Lower lobe of right lung (tissue), 2 donors: ENCODE results near the gene PCDH9. TPM values are rescaled to one million over a fixed set of nuclear protein-coding genes. Genes with fewer than 3 reads are reported as not detected.
"Not testable (repeated sequence)": the region's sequence is repeated elsewhere in the genome, so short reads cannot be mapped to it uniquely, and the experiment has no call there.

Source experiments
- ATAC-seq, 2 donors: fragments of 200-7000 bp; cut with Tn5 transposase; one replicate each; pipeline ENCODE4 v1.9.1; 2020 to 2022; ENCODE audit warnings: mild to moderate bottlenecking in 2 of 2, moderate library complexity in 2 of 2
- DNase-seq: peaks from one replicate; pipeline ENCODE4 v3.0.0-alpha.2; 2020
- H3K27ac ChIP-seq: fragments of 200-600 bp; one replicate; pipeline ENCODE4 v1.8.0; 2022
- H3K27me3 ChIP-seq: fragments of 200-600 bp; one replicate; pipeline ENCODE4 v1.8.0; 2022; ENCODE audit warnings: low read depth
- H3K36me3 ChIP-seq: fragments of 200-600 bp; one replicate; pipeline ENCODE4 v1.8.0; 2022; ENCODE audit warnings: mild to moderate bottlenecking
- H3K4me1 ChIP-seq: fragments of 200-600 bp; one replicate; pipeline ENCODE4 v1.8.0; 2022
- H3K4me3 ChIP-seq: fragments of 200-600 bp; one replicate; pipeline ENCODE4 v1.8.0; 2022; ENCODE audit warnings: mild to moderate bottlenecking
- H3K9me3 ChIP-seq: fragments of 200-600 bp; one replicate; pipeline ENCODE4 v1.8.0; 2022
- intact Hi-C: fragments of 100-400 bp; cut with DNase I; formaldehyde crosslinking; loops from one replicate; pipeline ENCODE4 v1.11.0; 2022
- total RNA-seq: library from RNA; stranded (reverse); fragmentation: NEBNext Ultra II Directional; extraction: Animal tissue kit (Norgen Biotek cat#: 25700); gene quantifications from one replicate; pipeline ENCODE4 v1.2.1, GENCODE V29; 2021
- TF ChIP-seq, protein P1 (sequence below): fragments of 200-600 bp; IDR thresholded peaks from one replicate; pipeline ENCODE4 v1.8.0; 2022; ENCODE audit warnings: antibody characterized with exemption, mild to moderate bottlenecking
- donor health status: DM: no; HTN: yes; CAD: no; lungs with severe emphysema.

Gene PCDH9
- total RNA-seq, 1 donor from 2014 or later: 8.9 TPM

DNA sequence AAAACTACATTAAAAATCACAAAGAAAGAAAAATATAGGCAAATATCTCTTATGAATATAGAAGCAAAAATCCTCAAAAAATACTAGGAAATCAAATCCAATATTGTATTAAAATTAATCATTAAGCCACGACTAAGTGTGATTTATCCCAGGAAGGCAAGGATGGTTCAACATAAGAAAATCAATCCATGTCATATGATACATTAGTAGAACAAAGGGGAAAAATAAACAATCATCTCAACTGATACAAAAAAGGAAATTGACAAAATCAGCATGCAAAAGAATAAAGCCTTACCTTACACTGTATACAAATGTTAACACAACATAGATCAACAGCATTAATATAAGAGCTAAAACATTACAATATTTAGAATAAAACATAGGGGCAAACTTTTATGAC lies 933.3 kb downstream of the PCDH9 start:
- intact Hi-C loops: no loop called here
- no peaks in the 10 kb centered on the region for H3K4me1 ChIP-seq
- H3K4me3 ChIP-seq: no peak overlapping the region
- TF ChIP-seq, protein P1, sequence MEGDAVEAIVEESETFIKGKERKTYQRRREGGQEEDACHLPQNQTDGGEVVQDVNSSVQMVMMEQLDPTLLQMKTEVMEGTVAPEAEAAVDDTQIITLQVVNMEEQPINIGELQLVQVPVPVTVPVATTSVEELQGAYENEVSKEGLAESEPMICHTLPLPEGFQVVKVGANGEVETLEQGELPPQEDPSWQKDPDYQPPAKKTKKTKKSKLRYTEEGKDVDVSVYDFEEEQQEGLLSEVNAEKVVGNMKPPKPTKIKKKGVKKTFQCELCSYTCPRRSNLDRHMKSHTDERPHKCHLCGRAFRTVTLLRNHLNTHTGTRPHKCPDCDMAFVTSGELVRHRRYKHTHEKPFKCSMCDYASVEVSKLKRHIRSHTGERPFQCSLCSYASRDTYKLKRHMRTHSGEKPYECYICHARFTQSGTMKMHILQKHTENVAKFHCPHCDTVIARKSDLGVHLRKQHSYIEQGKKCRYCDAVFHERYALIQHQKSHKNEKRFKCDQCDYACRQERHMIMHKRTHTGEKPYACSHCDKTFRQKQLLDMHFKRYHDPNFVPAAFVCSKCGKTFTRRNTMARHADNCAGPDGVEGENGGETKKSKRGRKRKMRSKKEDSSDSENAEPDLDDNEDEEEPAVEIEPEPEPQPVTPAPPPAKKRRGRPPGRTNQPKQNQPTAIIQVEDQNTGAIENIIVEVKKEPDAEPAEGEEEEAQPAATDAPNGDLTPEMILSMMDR: no peak
- DNase-seq (no peak), ATAC-seq (no peak)
- no peak overlapping the region for H3K27ac ChIP-seq
- H3K9me3 ChIP-seq: peaks cover 8% of the 10 kb centered on the region
- H3K36me3 ChIP-seq: no peaks in the 10 kb centered on the region
- no peaks in the 10 kb centered on the region for H3K27me3 ChIP-seq

DNA sequence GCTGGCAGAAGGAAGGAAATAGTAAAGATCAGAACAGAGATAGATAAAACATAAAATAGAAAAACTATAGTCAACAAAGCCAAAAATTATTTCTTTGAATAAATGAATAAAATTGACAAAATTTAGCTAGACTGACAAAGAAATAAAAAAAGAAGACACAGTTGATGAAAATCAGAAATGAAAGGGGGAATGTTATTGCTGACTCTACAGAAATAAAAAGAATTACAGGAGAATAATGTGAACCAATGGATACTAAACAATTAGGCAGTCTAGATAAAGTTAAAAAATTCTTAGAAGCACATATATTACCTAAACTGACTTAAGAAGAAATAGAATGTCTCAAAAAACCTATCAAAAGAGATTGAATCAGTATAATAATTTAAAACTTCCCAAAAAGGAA lies 933.8 kb downstream of the PCDH9 start:
- Histone ChIP-seq H3K27me3 (no peaks in the 10 kb centered on the region), H3K36me3 (no peaks in the 10 kb centered on the region), H3K27ac (no peak overlapping the region), H3K9me3 (peaks cover 8% of the 10 kb centered on the region), H3K4me3 (no peak overlapping the region), H3K4me1 (no peaks in the 10 kb centered on the region)
- intact Hi-C loops: no loop called here
- ATAC-seq (no peak), DNase-seq (no peak)
- TF ChIP-seq, protein P1: no peak

DNA sequence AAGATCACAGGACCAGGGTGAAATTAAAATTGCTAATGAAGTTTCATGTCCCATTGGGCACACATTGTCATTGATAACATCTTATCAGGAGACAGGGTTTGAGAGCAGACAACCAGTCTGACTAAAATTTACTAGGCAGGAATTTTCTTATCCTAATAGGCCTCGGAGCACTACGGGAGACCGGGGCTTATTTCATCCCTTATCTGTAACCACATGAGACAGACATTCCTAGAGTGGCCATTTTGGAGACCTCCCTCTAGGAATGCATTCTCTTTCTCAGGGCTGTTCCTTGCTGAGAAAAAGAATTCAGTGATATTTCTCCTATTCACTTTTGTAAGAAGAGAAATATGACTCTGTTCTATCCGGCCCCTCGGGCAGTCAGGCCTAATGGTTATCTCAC lies 943.3 kb downstream of the PCDH9 start:
- peaks cover 16% of the 10 kb centered on the region for H3K9me3 ChIP-seq
- H3K27me3 ChIP-seq, H3K4me3 ChIP-seq, DNase-seq, intact Hi-C loops, ATAC-seq, H3K27ac ChIP-seq, H3K4me1 ChIP-seq, H3K36me3 ChIP-seq: not testable (repeated sequence)

DNA sequence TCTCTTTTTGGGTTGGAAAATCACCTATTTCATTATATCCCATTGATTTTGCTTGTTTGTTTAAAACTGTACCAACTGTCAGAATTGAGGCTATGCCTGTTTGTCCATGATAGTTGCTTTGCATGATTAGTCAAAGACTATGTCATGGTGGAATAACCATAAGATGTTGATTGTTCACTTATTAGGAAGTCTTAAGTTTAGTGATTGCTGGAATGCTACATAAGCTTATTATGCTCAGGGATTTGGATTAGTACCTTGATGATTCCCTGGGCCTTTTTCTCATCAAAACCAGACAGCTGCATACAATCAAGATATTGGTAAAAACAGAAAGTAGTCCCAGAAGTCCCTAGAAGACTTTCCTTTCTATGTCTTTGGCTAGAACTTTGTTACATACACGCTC lies 954.7 kb downstream of the PCDH9 start:
- Histone ChIP-seq H3K27ac (no peak overlapping the region), H3K9me3 (no peaks in the 10 kb centered on the region), H3K36me3 (no peaks in the 10 kb centered on the region), H3K4me1 (no peaks in the 10 kb centered on the region), H3K4me3 (no peak overlapping the region), H3K27me3 (no peaks in the 10 kb centered on the region)
- ATAC-seq (no peak), DNase-seq (no peak)
- intact Hi-C loops: no loop called here
- TF ChIP-seq, protein P1: no peak

DNA sequence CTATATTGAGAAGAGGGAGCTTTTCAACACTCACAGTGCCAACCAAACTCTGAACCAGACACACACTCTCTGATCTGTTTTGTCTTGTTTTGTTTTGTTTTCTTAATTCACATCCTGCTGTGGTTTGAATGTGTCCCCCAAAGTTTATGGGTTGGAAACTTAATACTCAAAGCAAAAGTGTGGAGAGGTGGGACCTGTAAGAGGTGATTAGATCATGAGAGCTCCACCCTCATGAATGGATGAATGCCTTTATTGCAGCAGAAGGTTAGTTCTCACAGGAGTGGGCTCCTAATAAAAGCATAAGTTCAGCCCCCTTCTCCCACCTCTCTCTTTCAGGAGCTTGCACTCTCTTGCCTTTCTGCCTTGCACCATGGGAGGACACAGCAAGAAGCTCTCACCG lies 957.1 kb downstream of the PCDH9 start:
- Histone ChIP-seq H3K27ac (no peak overlapping the region), H3K9me3 (no peaks in the 10 kb centered on the region), H3K4me1 (no peaks in the 10 kb centered on the region), H3K4me3 (no peak overlapping the region), H3K27me3 (no peaks in the 10 kb centered on the region), H3K36me3 (no peaks in the 10 kb centered on the region)
- intact Hi-C loops: no loop called here
- DNase-seq: no peak
- ATAC-seq: no peak
- TF ChIP-seq, protein P1: no peak

DNA sequence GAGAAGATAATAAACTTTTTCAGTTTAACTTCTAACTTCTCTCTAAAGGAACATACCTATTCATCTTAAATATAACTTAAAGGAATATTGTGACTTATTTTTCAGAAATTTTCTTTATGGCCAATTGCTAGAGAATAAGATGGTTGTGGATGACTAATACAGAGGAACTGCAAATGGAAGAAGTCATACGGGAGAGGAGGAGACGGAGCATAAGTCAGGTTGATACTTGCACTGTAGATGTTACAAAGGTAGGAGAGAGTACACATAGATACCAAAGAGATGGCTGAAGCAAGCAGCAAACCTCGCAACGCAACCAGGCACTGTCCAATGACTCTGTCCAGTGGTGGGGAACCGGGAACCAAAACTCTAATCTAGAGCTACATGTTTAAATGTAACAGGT lies 963.4 kb downstream of the PCDH9 start:
- no peak overlapping the region for H3K4me3 ChIP-seq
- no peak overlapping the region for H3K27ac ChIP-seq
- no peaks in the 10 kb centered on the region for H3K4me1 ChIP-seq
- intact Hi-C loops: no loop called here
- TF ChIP-seq, protein P1: no peak
- no peaks in the 10 kb centered on the region for H3K9me3 ChIP-seq
- ATAC-seq: no peak
- no peak for DNase-seq
- no peaks in the 10 kb centered on the region for H3K36me3 ChIP-seq
- H3K27me3 ChIP-seq: no peaks in the 10 kb centered on the region
